ENCODE data around the gene DLG2. TPM values are rescaled to one million over a fixed set of nuclear protein-coding genes. Genes with fewer than 3 reads are reported as not detected.
A peak's percentile ranks its signal among the peaks of the same experiment; 100 is the strongest.

Gene DLG2
- total RNA-seq, 1 donor from 2014 or later: 1.8 TPM

- DNase-seq (ENCODE audit: low read depth) (no peak), FAIRE-seq (no peak)
- Histone ChIP-seq H3K27me3 (ENCODE audit: insufficient read depth, low read length) (peaks cover 13% of the 10 kb centered on the region), H3K36me3 (ENCODE audit: insufficient read depth, low read length) (no peaks in the 10 kb centered on the region), H3K9me3 (ENCODE audit: insufficient read depth, low read depth, low read length) (no peaks in the 10 kb centered on the region), H4K20me1 (ENCODE audit: insufficient read depth, low read length) (no peaks in the 10 kb centered on the region), H2AFZ (ENCODE audit: low read depth, low read length) (no peak overlapping the region), H3K4me3 (ENCODE audit: insufficient read depth, low read depth, low read length) (no peak overlapping the region), H3K4me1 (ENCODE audit: insufficient read depth, low read length) (peaks cover 3% of the 10 kb centered on the region), H3K79me2 (ENCODE audit: insufficient read depth, low read length) (no peaks in the 10 kb centered on the region), H3K4me2 (ENCODE audit: low read length) (peak overlapping the region; percentile 87), H3K27ac (ENCODE audit: low read depth, low read length) (no peak overlapping the region), H3K9ac (ENCODE audit: low read length) (no peak overlapping the region)
- Mint-ChIP-seq H3K27ac (ENCODE audit: unreplicated experiment) (peak overlapping the region; percentile 43), H3K36me3 (ENCODE audit: low read depth, unreplicated experiment) (no peaks in the 10 kb centered on the region), H3K4me1 (ENCODE audit: low read depth, unreplicated experiment) (peaks cover 9% of the 10 kb centered on the region), H3K27me3 (ENCODE audit: low read depth, unreplicated experiment) (peaks cover 9% of the 10 kb centered on the region), H3K4me3 (ENCODE audit: unreplicated experiment) (peak overlapping the region; percentile 86), H3K9me3 (ENCODE audit: unreplicated experiment) (no peaks in the 10 kb centered on the region)
- no peak for TF ChIP-seq EZH2 (IDR thresholded peaks at IDR 0.05; ENCODE audit: insufficient read depth, low read length)
- no peak for TF ChIP-seq CTCF (IDR thresholded peaks at IDR 0.05; ENCODE audit: insufficient read depth, low read depth, low read length)
Observed at GRCh38 chr11:84721561-84721961, 905.6 kb downstream of the DLG2 start.

GRCh38 chr11:84720706-84721402 lies 906.3 kb downstream of the DLG2 start:
- Mint-ChIP-seq H3K4me1 (ENCODE audit: low read depth, unreplicated experiment) (peaks cover 9% of the 10 kb centered on the region), H3K36me3 (ENCODE audit: low read depth, unreplicated experiment) (no peaks in the 10 kb centered on the region), H3K27ac (ENCODE audit: unreplicated experiment) (no peak overlapping the region), H3K4me3 (ENCODE audit: unreplicated experiment) (peak overlapping the region; percentile 86), H3K27me3 (ENCODE audit: low read depth, unreplicated experiment) (peaks cover 9% of the 10 kb centered on the region), H3K9me3 (ENCODE audit: unreplicated experiment) (no peaks in the 10 kb centered on the region)
- TF ChIP-seq CTCF (IDR thresholded peaks at IDR 0.05; ENCODE audit: insufficient read depth, low read depth, low read length) (no peak), EZH2 (IDR thresholded peaks at IDR 0.05; ENCODE audit: insufficient read depth, low read length) (no peak)
- Histone ChIP-seq H3K9ac (ENCODE audit: low read length) (peak overlapping the region; percentile 1), H2AFZ (ENCODE audit: low read depth, low read length) (peak overlapping the region; percentile 80), H3K27ac (ENCODE audit: low read depth, low read length) (no peak overlapping the region), H3K4me1 (ENCODE audit: insufficient read depth, low read length) (peaks cover 3% of the 10 kb centered on the region), H3K4me3 (ENCODE audit: insufficient read depth, low read depth, low read length) (peak overlapping the region; percentile 53), H4K20me1 (ENCODE audit: insufficient read depth, low read length) (no peaks in the 10 kb centered on the region), H3K4me2 (ENCODE audit: low read length) (peak overlapping the region; percentile 87), H3K36me3 (ENCODE audit: insufficient read depth, low read length) (no peaks in the 10 kb centered on the region), H3K27me3 (ENCODE audit: insufficient read depth, low read length) (peaks cover 15% of the 10 kb centered on the region), H3K79me2 (ENCODE audit: insufficient read depth, low read length) (no peaks in the 10 kb centered on the region), H3K9me3 (ENCODE audit: insufficient read depth, low read depth, low read length) (no peaks in the 10 kb centered on the region)
- DNase-seq (ENCODE audit: low read depth) (no peak), FAIRE-seq (no peak)

GRCh38 chr11:84719935-84720577 lies 907.1 kb downstream of the DLG2 start:
- peaks cover 3% of the 10 kb centered on the region for H3K4me1 ChIP-seq (ENCODE audit: insufficient read depth, low read length)
- TF ChIP-seq CTCF (IDR thresholded peaks at IDR 0.05; ENCODE audit: insufficient read depth, low read depth, low read length) (no peak), EZH2 (IDR thresholded peaks at IDR 0.05; ENCODE audit: insufficient read depth, low read length) (no peak)
- Mint-ChIP-seq H3K4me1 (ENCODE audit: low read depth, unreplicated experiment) (peaks cover 9% of the 10 kb centered on the region), H3K27me3 (ENCODE audit: low read depth, unreplicated experiment) (peaks cover 9% of the 10 kb centered on the region), H3K9me3 (ENCODE audit: unreplicated experiment) (no peaks in the 10 kb centered on the region), H3K27ac (ENCODE audit: unreplicated experiment) (no peak overlapping the region), H3K4me3 (ENCODE audit: unreplicated experiment) (peak overlapping the region; percentile 86), H3K36me3 (ENCODE audit: low read depth, unreplicated experiment) (no peaks in the 10 kb centered on the region)
- no peaks in the 10 kb centered on the region for H3K36me3 ChIP-seq (ENCODE audit: insufficient read depth, low read length)
- peak overlapping the region; percentile 87 for H3K4me2 ChIP-seq (ENCODE audit: low read length)
- peak overlapping the region; percentile 53 for H3K4me3 ChIP-seq (ENCODE audit: insufficient read depth, low read depth, low read length)
- peaks cover 16% of the 10 kb centered on the region for H3K27me3 ChIP-seq (ENCODE audit: insufficient read depth, low read length)
- H4K20me1 ChIP-seq (ENCODE audit: insufficient read depth, low read length): no peaks in the 10 kb centered on the region
- no peaks in the 10 kb centered on the region for H3K79me2 ChIP-seq (ENCODE audit: insufficient read depth, low read length)
- H2AFZ ChIP-seq (ENCODE audit: low read depth, low read length): peak overlapping the region; percentile 87
- no peak overlapping the region for H3K9ac ChIP-seq (ENCODE audit: low read length)
- H3K9me3 ChIP-seq (ENCODE audit: insufficient read depth, low read depth, low read length): no peaks in the 10 kb centered on the region
- FAIRE-seq (no peak), DNase-seq (ENCODE audit: low read depth) (no peak)
- H3K27ac ChIP-seq (ENCODE audit: low read depth, low read length): no peak overlapping the region
